Daoy (cell line): ENCODE results near the gene ADCY1. TPM values are rescaled to one million over a fixed set of nuclear protein-coding genes. Genes with fewer than 3 reads are reported as not detected.

ENCODE experiments used
- DNase-seq: peaks from one replicate; pipeline ENCODE4 v3.0.0-alpha.2; 2015; ENCODE audit warnings: low read depth
- total RNA-seq: library from RNA; depleted of rRNA; stranded (reverse); fragments of >200 nt; shearing (Covaris generic); gene quantifications from 2 replicates; pipeline ENCODE4 v1.2.3, GENCODE V29; 2014

ADCY1 gene
- total RNA-seq, 1 experiment from 2014 or later, result 0.34 TPM

DNA sequence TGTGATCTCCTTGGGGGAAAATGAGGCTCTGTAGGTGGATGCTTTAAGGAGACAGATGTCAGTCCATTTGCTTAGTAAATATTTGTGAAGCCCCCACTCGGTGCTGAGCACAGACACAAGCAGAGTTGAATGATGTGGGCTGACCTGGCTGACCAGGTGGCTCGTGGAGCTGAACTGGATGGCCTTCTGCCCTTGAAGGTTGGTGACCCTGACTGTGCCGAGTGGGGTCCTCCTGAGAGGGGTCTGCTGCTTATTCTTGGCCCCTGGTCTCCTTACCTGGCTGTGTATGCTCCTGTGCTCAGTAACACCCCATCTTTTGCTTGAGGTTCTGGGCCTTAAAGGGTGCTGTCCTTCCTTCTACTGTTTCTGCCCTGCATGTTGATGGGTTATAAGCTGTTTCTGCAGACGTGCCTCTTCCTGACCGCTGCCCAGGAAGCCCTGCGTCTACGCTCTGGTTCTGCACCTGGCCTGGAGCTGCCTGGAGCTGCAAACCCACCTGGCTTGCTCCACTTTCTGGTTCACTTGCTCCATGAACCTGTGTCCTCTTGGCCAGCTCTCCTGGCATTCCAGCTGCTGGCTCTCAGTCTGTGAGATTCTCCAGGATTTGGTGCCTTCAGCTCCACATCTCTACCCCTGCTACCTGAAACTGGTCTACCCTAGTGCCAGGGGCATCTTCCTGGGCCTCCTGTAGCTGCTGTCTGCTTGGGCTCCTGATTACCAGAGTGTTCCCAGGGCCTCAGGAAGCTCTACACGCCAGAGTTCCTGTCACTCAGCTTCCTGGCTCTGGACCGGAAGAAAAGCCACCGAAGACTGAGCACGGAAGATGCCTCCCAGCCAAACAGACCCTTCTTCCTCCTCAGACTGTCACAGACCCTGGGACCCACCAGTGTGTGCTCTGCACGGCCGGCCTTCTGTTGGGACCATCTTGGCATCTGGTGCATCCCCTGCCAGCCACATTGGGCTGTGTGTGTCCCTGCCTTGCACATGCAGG lies 76.5 kb downstream of the ADCY1 start:
- DNase-seq, result peak; percentile 2

DNA sequence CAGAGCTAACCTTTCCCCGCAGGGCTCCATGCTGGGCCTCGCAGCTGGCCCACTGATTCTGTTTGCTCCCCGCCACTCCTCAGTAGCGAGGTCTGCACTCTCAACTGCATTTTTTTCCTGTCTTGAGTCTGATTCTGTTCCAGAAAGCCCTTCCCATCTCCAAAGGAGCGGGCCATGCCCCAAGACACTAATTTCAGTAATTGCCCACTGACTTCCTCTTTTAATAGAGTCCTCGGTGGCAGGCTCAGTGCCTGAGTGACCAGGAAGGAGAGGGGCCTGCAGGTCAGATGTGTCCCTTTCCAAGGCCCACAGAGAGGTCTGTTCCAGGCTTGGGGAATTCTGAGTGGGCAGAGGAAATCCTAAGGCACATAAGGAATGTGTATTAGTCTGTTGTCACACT lies 77.4 kb downstream of the ADCY1 start:
- DNase-seq, result no peak

DNA sequence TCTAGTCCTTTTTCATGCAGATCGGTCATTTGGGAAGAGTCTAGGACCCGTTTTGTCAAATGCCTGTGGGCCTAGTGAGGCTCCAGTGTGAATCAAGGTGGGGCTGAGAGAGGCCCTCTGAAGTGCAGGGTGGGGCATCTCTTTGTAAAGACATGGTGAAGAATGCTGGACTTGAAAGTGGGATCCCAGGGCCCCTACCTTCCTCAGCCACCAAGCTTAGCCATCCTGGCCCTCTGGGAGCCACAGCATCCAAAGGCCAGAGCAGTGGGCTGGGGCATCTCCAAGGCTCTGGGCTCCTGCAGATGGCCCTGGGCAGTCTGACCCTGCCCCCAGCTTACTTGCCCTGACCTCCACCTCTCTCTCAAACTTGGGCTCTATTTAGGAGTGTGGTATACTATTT lies 78.5 kb downstream of the ADCY1 start:
- DNase-seq, result no peak

DNA sequence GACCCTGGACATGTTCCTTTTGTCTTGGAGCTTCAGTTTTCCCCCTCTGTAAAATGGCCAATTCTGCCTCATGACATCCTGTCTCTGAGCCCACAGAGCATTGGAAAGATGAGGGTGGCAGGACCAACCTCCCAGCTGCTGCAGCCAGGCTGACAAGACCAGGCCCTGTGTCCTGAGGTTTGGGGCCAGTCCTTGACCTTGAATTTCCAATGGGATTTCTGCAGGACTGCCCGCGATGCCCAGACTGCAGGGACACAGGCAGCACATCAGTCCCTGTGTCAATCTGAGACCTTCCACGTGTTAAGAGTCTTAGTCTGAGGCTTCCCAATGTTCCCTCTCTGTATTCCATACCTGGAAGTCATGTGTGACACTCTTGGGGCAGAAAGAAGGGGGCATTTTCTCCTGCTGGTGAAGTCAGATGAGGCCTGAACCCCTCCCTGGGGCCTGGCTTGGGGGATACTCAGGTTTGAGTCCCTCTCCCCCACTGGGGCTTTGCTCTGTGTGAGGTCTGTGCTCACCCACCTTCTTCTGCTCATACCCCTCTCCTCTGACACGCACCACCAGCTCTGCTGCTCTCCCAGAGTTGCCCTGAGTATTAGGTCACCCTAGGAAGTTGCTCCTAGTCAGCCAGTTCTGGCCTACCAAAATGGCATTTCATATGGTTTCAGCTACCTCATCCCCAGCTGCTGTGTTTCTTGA lies 79.2 kb downstream of the ADCY1 start:
- DNase-seq, result peak; percentile 2

DNA sequence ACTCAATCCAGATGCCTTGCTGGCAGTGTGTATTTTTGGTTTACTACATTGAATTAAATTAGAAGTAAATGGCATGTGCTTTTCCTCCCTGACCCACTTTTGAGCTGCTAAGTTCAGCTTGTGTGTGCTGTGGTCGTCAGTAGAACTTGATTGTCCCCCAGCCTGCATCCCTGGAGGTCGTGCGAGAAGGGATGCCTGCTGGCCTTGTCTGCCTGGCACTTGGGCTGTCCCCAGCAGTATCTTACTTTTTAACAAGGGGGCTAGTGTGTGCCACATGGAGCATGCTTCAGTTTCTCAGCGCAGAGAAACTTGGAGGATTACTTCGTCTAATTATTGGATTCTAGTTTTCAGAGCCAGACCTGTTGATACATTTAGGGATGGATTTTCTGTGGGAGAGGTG lies 80.2 kb downstream of the ADCY1 start:
- no peak for DNase-seq

DNA sequence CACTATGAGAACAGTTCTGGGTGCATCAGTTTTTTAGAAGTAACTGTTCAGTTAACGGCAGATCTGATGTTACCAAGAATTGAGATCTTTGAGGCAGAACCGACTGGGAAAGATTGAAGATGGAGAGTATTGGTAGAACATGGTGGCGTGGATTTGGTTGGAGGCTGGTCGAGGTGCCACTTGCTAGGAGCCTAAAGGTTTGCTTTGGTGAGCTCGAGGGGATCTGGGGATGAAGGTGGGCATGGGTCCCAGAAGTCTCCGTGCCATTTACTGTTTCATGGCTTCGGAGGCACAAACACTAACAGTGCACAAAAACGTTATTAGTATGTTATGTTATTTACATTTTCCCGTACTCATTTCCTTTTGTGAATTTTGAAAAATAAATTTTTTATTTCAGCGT lies 81.4 kb downstream of the ADCY1 start:
- DNase-seq, result no peak

DNA sequence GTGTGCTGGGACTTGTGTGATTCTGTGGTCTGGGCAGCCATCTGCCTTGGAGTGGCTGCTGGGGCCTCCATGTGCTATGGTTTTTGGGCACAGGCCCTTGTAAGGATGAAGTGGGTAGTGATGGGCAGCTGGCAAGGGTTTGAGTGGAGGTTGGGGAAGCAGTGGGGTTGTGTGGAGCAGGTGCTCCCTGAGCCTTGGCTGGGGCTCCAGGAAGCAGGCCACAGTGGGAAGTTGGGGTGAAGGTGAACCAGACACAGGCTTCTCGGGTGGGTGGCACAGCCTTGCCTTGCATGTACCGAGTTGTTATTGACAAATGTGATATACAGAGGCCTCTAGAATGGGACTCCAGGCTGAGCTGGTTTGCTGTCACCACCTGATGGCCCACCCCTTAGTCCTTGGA lies 82.3 kb downstream of the ADCY1 start:
- DNase-seq, result no peak

DNA sequence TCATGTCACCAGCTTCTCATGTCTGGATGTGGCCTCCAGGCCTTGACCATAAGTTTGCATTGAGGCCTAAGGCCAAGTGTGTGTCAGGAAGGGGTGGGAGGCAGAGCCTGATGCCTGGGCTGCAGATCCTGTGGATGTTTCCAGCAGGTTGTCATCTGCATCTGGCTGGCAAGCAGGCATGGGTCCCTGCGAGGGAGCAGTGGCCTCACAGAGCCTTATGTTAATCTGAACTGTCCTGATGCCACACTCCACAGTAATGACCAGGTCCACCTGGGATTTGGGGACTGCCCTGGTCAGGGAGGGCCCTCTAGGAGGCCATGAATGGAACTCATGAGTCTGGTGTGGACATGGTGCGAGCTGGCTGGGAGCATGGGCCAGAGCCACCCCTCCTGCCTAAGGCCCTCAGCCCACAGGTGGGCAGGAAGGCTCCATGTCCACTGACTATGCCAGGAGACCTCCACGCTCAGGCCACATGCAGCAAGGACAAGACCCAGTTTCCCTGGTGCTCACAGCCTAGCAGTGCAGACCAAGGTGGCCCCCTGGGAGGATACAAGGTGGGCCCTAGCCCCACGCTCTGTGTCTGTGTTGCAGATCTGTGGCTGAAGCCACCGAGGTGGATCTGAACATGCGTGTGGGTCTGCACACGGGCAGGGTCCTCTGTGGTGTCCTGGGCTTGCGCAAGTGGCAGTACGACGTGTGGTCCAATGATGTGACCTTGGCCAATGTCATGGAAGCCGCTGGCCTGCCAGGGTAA lies 83.1 kb downstream of the ADCY1 start:
- DNase-seq, result no peak

DNA sequence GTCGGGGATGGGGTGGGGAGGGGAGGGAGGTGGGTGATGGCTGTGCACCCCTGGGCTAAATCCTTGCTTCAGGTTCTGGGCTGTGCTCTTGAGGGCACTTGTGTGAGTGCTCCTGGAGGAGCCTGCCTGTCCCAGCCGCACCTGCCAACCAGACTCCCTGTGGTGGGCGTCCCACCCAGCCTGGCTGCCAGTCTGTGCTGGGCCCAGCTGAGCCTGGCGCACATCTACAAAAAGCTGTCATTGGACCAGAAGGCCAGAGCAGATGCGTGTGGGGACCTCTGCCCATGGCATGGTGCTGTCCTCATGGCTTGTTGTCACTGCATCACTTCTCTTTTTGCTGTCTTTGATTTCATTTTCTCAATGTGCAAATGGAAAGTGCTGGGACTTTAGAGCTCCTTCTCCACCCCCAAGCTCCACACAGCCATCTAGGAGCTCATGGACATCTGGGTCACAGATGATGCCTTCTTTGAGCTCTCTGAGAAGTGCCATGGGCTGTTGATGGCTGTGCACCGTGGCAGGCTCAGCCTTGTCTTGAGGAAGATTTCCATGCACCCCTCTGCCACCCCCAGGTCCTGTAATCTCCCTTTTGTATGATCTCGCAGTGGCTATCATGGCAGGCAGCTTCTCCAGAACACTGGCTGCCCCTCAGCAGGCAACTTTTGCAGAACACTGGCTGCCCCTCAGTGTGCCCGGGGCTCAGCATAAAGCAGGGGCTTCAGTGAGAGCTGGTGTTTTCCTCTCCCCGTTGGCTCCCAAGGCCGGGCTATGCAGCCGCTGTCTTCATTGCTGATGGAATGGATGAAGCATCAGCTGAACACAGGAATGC lies 83.9 kb downstream of the ADCY1 start:
- no peak for DNase-seq

DNA sequence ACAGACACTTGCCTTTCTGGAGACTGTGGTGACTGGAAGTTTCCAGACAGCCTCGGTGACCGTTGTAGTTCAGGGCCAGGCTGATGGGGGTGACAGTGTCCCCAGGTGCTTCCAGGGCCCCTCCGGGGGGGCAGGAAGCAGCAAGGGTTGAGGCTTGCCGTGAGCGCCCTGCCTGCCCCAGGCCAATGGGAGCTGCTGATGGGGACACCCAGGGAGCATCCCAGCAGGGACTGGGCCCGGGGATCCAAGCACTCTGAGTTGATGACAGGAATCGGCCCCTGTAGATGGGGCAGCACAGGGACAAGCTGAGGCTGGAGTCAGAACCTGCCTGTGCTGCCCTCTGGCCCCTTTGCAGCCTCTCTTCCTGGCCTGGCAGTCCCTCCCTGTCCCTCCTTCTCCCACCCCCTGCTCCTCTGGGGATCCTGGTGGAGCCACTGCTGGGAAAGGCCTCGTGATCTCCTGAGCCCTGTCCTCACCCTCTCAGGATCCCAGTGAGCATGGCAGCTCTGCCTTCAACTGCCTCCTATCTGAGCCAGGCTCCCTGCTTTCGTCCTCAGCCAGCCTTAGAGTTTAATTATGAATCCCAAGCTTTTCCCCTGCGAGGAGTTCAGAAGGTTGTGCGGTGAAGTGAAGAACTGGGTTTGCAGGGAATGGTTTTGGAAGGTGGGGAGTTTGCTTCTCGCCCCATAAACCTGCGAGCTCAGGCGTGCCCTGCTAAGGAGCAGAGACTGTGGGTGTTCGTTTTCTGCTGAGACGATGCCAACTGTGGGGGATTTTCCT lies 84.7 kb downstream of the ADCY1 start:
- DNase-seq, result no peak

DNA sequence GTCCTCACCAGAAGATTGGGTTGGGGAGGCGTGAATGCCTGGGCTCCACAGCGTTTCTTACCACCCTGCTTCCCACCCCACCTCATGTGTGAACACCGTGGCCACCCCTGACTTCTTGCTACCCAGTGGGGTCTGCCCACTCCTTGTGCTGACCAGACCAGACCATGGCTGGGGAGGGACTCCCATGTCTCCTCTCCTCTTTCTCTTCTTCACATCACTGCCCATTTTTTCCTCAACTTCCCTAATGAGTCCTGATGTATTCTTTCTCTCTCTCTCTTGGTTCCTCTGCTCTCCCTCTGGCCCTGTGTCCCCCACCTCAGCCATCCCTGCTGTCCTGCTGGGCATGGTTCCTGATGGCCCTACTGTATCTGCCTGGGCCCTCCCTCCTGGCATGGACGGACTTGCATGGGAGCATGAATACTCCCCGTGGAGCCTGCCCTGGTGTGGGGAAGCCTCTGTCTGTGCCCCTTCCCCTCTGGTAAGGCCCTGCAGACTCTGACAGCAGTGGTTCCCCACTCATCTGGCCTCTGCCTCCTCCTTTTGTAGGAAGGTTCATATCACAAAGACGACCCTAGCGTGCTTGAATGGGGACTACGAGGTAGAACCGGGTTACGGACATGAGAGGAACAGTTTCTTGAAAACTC lies 85.5 kb downstream of the ADCY1 start:
- no peak for DNase-seq

DNA sequence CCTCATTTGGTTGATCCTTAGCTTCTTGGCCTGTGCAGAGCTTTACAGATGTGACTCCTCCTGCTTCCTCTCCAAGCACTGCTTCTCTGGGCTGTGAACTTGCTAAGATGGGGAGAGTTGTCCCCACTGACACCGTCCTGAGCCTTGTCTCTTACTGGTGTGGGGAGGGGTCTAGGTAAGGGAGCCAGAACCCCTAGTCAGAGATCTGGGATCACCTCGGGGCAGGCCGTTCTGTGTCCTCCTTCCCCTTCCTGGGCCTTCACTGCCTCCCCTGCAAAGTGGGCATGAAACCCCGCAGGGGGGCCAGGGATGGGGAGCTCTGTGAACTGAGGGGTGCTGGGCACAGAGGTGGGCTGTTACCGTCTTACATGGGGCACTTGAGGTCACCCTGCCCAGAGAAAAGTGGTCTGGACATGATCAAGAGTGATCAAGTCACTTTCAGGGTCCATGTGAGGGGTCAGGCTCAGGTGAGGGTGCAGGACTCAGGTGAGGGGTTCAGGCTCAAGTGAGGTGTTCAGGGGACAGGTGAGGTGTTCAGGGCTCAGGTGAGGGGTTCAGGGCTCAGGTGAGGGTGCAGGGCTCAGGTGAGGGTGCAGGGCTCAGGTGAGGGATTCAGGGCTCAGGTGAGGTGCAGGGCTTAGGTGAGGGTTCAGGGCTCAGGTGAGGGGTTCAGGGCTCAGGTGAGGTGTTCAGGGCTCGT lies 86.2 kb downstream of the ADCY1 start:
- DNase-seq, result no peak

DNA sequence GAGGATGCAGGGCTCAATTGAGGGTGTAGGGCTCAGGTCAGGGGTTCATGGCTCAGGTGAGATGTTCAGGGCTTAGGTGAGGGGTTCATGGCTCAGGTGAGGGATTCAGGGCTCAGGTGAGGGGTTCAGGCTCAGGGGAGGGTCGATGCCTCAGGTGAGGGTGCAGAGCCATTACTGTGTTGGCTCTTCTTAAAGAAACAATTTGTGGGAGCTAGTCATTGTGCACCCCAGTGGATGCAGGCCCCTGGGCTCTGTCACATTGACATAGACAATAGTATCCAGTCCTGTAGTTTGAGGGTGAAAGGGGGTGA lies 86.7 kb downstream of the ADCY1 start:
- no peak for DNase-seq

DNA sequence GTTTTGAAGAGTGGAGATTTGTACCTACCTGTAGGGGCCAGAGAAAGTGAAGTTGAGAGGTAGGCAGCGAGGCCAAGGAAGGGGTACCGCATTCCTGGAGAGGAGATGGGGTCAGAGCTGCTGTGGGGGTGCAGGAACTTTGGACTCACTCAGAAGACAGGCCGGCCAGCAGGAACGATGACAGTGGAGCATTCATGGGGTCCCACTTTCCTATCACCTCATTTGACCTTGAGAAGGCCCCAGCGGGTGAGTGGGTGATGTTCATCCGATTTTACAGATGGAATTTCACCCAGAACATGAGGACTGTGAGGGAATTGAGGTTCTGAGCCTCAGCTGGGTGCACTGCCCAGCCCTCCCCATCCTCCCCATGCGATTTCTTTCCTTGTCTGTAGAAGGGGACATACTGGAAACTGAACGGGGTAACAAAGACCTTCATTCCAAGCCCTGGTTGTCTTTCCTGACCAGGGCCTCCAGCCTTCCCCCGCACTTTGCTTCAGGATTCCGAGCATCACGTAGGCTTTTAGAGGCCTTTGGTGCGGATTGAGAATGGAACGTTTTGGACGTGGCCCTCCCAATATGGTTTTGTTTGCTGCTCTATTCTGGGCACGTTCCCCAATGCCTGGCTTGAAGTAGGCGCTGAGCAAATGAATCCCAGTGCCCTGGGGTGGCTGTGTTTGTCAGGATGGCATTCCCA lies 87.3 kb downstream of the ADCY1 start:
- DNase-seq, result no peak

DNA sequence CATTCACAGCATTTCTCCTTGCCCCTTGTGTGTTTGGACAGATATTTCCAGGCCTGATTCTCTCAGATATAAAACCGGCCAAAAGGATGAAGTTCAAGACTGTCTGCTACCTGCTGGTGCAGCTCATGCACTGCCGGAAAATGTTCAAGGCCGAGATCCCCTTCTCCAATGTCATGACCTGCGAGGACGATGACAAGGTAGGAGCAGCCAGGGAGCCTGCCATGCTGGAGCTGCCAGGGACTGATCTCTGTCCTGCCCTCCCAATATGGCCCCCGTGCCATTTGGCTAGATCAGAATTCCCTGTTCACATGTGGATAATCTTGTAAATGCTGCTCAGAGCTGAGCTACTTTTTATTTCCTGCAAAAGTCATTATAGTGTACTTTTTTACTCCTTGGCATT lies 87.8 kb downstream of the ADCY1 start:
- DNase-seq, result peak; percentile 2

DNA sequence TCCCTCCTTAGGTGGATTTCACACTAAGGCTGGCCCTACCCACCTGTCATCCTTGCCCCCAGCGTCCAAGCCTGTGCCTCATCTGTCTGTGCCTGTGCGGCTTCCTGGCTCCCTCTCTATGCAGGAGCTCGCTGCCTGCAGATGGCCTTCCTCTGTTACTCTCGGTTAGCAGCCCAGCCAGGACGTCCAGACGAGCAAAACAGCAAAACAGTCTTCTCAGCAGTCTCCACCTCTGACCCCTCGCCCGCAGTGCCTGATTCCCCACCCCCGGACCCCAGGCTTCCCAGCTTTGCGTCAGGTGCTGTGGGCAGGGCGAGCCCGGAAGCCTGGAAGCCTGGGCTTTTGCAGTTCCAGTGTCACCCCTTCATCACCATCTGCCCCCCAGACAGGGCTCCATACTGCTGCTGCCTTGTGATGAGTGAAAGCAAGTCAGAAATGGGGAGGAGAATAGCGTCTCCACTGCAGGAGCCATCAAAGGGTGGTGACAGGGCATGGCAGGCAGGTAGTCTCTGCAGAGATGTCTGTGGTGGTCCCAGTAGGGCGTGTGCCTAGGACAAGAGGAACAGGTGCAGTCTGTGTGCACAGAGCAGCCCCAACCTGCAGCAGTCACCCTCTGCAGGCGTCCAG lies 88.5 kb downstream of the ADCY1 start:
- DNase-seq, result peak; percentile 0

DNA sequence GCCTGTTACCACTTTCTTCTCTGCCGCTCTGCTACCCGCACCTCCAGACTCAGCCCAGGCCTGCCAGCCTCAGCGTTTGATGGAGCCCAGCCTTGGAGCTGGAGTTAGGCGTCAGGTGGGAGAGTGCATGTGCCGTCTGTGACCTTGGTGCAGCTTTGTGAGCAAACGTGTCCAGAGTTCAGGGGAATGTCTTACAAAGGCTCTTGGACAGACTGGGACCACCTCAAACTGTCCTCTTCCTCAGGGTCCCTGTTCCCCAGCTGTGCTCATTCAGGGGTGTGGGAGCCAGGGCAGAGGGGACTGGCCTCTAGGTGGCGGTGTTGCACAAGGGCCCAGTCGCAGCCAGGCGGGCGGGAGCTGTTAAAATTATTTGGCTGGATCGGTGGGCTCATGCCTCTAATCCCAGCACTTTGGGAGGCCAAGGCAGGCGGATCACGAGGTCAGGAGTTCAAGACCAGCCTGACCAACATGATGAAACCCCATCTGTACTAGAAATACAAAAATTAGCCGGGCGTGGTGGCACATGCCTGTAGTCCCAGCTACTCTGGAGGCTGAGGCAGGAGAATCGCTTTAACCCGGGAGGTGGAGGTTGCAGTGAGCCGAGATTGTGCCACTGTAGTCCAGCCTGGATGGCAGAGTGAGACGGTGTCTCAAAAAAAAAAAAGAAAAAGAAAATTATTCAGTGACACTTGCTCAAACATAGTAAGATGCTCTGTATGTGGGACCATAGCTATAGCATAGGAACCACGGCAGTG lies 89.2 kb downstream of the ADCY1 start:
- DNase-seq, result peak; percentile 63
